Neural cell (in vitro differentiated cells): ENCODE results near the gene CLEC5A.

ENCODE experiments used
- CTCF ChIP-seq: fragments of 450-650 bp; IDR thresholded peaks from 2 replicates; pipeline ENCODE4 v1.5.1; 2014; ENCODE audit warnings: antibody characterized with exemption, mild to moderate bottlenecking, moderate library complexity; ENCODE audit not compliant: poor library complexity, severe bottlenecking
- EZH2 ChIP-seq: fragments of 200-600, 300-800 bp; shearing (Covaris generic), sonication (generic); IDR thresholded peaks from 2 replicates; pipeline ENCODE4 v1.6.1; 2014; ENCODE audit warnings: antibody characterized with exemption, low read length, borderline replicate concordance, mild to moderate bottlenecking; ENCODE audit not compliant: insufficient read depth, poor library complexity, severe bottlenecking

GRCh38 chr7:141960687-141961422 lies 14.1 kb upstream of the CLEC5A start:
- no peak for TF ChIP-seq CTCF
- TF ChIP-seq EZH2, result no peak
